Activated effector memory CD4-positive, alpha-beta T cell treated with Interleukin-2 at 50 U/mL for 16 hours (primary cell): ENCODE measurements around the gene CTNND2.

ENCODE experiments used
- DNase-seq: peaks from one replicate; pipeline ENCODE4 v3.0.0-alpha.2; 2020

CTNND2 gene

DNA sequence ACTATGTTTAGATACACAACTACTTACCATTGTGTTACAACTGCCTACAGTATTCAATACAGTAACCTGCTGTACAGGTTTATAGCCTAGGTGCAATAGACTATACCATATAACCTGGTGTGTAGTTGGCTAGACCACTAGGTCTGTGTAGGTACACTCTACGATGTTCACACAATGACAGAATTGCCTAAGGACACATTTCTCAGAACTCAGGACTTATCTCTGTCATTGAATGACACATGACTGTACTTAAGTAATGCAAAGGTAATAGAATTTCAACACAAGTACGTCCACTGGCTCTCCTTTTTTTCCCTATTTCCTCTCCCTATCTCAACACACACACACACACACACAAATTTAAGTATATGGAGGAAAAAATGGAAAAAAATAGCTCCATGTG is 385.6 kb downstream of the CTNND2 start:
- DNase-seq: no peak

DNA sequence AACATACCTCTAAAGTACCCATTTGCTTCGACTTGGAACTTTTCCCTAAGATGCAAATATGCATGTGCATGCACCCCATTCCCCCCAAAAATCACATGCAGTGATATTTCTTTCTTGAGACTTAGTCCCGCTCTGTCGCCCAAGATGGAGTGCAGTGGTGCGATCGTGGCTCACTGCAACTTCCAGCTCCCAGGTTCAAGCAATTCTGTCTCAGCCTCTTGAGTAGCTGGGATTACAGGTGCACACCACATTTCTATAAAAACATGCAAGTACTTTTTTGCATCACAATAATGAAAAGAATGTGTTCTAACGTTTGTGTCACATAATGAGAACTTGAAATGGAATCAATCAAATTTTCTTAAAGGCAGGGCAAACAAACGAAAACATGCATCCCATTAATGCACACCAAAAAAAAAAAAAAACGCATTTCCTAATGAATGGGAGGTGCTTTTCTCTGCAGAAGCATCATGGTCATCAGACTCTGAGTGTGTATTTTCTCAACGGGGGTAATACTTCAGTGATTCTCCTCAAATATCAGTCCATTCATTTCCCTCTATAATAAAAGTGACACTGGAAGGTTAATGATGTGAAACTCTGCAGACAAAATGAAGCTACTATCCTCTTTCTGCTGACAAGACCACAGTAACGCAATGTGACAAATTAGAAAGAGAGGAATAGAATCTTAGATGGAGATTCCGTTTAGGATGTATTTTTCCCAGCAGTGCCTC is 389.4 kb downstream of the CTNND2 start:
- DNase-seq: no peak

DNA sequence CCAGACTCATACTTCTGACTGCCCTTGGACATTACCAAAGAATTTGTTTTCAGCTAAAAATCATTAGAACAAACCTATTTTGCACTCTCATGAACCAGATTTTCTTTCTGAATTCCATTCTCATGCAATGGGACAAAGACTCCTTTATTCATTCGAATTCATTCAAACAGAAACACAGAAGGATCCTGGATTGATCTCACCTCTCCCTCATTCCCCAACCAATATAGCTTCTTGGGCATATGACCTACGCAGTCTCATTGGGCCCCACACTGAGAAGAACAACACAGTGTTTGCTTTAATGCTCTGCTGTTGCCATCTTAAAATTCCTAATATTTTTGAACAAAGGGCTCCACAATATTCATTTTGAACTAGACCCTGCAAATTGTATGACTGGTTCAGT is 392.4 kb downstream of the CTNND2 start:
- no peak for DNase-seq

DNA sequence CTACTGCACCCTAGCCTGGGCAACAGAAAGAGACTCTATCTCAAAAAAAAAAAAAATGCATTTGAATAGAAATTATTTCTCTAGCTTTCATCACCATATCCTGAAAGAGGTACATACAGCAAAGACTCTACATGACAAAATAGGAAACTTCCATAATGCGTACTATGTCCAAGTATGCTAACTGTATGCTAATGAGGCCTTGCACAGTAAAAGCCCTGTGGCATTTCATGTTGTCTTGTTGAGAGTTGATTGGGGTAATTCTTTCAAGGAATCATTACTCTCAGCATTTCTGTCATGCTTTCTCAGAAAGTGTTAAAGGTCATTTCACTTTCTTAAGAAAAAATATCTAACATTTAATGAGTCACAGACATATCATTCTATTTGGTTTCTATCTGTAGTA is 393.4 kb downstream of the CTNND2 start:
- no peak for DNase-seq

DNA sequence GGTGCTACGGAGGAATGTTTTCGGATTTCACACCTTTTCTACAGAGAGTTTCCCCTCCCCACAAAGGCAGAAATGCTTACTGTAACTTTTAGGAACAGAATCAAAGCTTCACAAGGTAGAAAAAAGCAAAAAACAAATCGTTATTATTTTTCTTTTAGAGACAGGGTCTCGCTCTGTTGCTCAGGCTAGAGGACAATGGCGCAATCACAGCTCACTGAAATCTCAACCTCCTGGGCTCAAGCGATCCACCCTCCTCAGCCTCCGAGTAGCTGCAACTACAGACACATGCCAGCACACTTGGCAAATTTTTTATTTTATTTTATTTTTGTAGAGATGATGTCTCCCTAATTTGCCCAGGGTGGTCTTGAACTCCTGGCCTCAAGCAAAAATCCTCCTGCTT is 394.5 kb downstream of the CTNND2 start:
- no peak for DNase-seq

DNA sequence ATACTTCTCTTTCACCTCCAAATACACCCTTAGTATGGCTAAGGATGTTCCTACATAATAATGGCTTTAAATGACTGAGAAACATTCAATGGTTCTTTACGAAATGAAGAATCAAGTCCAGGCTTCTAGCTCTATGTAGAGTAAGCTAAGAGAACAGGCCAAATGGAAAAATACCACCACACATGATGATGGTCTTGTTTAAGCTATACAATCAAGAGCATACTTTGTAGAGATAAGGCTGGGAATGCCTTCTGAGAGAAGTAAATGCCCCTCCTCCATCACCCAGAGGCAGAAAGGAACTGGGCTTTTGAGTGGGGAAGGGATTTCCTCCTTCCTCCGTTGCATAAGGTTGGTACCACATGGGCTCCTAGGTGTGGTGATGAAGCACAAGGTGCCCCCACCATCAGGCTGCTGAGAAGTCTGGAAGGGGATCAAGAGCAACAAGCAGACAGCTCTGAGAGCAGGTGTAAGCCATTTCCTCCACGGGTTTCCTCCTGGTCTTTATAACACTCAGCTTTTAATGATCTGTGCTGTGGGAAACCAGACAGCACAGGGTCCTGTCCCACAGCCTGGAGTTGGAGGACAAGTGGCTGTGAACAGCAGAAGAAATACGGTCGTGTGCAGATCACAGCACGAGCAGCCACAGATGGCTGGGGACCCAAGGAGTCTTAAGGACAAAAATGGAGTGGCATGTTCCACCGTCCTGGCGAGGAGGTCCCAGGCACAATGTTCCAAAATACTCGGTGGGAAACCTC is 396.9 kb downstream of the CTNND2 start:
- no peak for DNase-seq

DNA sequence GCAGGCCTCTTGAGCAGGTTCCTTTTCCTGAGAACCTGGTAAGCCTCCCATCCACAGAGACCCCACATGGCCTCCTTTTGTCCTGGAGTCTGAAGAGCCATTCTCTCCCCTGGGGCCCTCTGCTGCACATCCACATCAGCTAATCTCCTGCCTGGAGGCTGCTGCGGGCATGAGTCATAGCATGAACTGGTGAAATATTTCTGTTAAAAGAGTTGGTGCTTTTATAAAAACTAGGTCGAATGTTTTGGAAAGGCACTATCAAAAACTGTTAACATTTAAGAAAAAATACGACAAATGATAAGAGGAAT is 399.4 kb downstream of the CTNND2 start:
- DNase-seq: no peak

DNA sequence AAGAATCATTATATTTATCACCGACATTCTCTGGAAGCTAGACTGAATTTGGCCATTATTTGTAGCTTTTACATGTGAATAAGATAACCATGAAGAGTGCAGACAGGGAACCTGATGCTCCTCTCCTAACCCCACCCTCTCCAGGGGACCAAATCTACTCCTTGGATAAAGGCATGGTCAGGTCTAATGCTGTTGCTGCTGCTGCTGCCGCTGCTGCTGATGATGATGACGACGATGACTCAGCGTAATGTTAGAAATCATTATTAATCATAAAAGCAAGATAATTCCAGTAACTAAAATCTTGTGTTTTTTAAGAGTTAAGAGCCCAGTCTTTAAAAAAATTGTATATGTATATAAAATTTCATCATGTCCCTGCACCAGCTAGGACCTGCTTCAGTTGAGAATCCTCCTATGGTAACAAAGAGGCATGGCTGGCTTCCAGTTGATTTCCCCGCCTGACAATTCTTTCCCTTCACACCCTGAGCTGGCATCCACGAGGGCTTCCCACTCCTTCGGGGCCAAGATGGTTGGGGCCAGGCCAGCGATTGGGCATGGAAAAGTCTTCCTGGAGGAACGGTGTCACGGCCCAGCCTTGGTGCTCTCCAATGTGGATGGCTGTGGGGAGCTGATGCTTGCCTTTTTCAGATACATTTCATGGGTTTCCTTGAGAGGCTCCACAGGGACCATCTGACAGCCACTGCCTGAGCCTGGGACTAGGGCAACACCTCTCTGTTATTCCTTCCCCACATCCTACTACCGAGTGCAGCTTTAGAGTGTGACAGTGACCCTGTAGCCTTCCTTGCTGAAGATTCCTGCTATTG is 400.0 kb downstream of the CTNND2 start:
- no peak for DNase-seq

DNA sequence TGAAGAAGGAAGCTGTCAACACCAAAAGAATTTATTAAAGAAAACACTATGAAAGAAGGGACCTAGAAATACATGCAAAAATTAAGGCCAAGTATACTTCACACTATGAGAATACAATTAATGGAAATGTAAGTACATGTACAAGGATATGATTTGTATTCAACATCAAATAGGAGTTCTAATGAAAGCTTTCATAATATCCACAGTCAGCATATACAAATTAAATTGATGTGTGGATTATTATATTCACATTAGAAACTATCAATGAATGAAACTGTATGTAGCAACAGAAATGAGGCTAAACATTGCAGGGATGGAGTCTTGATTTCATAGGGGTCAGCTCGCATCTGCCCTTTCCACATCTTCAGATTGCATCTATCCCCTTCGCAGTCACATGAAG is 401.5 kb downstream of the CTNND2 start:
- DNase-seq: no peak

DNA sequence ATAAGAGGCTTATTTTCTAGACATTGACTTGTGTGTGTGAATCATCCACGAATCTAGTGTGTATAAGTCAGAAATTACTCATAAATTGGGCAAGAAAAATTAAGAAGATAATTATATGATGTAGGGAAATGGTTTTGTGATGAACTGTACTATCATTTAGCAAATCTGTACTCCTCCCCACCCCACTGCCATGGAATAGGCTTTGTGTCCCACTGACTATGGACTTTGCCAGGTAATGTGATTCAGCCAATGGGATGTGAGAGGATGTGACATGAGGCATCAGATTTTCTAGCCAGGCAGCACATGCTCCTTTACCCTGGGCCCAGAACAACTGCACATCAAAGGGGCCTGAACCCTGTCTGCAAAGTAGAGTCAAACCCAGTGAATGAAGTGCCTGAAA is 406.6 kb downstream of the CTNND2 start:
- DNase-seq: no peak

DNA sequence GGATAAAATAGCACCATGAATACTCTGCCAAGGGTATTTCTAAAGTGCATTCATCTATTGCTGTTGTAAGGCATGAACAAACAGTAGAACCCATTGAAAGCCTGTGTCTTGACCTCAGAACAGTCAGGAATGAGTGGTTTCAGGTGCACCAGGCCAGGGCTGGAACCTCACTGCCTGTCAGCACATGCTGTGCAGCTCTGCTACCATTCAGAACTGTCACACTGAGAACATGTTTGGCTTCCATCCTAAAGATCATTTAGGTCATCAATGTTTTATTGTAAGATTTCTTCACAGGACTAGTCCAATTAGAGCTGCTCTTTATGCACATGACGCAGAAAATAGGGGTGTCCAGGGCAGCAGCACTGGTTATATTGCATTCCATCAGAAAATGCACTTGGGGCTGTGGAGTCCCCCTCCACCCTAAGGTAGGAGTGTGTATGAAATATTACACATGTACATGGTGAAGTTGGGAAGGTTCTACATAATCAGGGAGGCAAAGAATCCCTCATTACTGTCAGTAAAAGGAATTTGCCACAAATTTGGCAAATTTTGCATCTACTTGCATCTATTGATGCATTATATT is 408.0 kb downstream of the CTNND2 start:
- no peak for DNase-seq

DNA sequence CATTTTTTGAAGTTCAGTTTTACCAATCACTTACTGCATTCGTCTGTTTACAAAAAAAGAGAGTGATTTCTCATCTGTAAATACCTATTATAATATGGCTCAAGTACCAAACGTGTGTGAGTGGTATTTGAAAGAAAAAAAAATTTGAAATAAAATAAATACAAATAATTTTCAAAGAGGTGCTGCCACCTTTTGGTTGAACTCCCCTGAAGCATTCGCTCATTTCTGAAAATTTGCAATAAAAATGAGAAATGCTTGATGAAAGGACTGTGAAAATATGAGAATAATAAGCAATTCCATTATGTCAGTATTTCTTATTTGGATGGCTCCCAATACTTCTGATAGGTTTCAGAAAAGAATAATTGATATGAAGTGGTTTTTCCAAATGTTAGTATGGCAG is 409.9 kb downstream of the CTNND2 start:
- DNase-seq: no peak

DNA sequence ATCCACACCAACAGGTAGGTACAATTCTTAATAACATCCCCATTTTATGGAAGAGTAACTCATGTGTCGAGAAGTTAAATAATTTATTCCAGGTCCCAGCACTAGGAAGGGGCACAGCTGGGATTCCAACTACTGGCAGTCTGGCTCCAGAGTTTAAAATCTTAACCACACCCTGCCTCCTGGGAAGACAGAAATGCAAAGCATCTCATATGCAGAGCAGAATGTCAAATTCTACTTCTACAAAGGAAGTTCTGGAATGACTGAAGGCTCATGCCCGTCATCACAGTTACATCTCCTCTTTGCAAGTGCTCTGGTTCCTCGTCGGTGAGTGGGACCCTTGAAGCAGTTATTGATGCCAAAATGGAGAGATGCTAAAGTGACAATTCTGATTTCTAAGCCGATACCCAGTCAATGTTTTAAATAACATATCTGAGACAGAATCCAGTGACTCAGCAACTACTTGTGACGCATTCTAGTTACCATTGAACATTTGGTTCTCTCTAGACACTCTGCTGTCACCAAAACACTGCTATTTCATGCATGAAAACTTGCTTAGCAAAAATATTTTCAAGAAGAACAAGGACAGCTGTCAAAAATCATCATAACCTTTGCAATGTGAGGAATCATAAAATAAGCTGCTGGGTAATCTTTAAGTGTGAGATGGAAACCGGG is 412.7 kb downstream of the CTNND2 start:
- DNase-seq: no peak

DNA sequence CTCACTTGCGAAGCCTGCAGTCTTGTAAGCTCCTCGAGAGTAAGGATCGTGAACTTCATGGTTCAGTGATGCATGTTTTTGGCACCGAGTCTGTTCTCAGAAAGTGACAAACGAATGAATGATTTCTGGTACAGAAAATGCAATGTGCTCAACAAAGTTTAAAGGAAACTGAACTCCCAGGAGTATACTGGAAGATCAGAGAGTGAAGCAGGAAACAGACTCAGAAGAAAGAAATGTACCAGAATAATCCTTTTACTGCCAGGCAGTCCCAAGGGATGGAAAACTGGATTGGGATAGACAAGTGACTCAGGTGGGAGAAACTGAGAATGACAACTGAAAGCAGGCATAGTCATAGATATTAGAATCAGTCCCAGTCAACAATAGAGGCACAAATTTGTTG is 420.6 kb downstream of the CTNND2 start:
- no peak for DNase-seq

DNA sequence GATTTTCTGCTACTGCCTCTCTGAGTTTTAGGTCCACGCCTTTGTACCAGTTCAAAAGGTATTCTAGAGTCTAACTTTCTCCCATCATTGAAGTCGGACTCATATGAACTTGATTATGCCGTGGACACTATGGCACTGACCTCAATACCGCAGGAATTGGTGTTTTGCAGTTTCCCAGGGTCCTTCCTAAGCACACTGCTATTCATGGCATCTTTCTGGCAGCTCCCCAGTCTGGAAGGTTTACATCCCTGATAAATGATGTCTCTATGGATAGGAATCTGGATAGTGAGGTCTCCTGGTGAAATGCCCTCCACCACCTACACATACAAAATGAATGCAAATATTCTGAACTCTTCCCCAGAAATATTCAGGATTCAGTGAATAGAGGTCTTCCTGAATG is 422.2 kb downstream of the CTNND2 start:
- DNase-seq: no peak

DNA sequence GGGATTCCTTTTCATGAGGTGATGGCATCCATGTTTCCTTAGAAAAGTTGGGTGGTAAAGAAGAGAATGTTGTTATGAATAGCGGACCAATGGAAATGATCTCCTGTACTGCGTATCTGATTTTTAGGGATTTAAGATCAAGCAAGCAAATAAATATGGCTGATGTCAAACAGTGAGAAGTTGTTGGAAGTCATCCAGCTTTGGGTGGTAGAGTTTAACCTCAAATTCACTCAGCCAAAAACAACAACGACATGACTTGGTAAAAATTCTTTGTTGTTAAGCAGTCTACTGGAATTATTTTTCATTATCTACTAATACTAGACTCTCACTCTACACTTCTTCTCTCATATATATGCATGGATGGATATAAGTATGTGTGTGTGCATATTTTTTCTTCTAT is 426.5 kb downstream of the CTNND2 start:
- no peak for DNase-seq

DNA sequence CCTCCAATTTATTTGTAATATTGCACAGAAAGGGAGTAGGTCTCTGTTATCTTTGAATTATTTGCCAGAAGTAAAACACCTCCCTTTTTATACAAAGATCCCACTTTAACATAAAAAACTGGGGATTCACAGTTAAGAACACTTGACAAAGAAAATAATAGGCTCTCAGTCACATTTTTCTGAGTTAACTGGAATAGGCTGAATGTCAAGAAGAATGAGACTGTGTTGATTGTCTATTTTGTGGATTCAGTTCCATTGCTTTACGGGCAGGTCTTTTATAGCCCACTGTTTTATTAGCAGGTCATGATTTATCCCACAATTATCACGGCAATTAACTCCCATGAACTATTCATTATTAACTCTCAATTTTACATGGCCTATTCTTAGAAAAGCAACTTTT is 427.4 kb downstream of the CTNND2 start:
- DNase-seq: no peak

DNA sequence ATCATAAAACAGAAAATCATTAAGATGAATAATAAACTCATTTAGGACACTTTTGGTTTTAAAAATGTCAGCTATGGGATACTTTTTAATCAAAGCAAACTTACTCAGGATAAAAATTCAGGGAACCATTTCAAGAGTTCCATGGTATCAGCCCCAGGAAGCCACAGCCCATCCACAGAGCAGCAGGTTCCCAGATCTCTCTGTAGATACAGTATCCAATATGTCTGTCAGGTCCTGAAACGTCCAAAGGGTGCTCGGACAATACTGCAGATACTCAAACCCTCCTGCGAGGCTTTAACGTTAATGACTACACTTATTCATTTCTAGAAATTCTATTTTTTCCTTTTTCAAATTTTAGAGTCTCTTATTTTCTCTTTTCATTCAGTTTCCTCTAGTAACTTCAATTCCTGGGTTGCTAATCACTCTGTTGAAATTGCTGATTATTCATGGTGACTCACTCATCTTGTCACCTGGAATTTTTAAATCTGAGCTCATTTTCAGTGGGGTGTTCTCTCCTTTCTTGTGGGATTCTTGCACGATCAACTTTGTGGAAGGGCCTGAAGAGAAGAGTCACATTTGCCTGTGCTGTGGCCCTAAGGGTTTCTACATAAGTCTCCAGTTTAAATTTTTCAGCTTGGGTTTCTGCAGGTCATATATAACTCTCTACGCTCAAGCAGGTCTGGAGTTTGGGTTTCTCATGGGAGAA is 435.8 kb downstream of the CTNND2 start:
- no peak for DNase-seq

DNA sequence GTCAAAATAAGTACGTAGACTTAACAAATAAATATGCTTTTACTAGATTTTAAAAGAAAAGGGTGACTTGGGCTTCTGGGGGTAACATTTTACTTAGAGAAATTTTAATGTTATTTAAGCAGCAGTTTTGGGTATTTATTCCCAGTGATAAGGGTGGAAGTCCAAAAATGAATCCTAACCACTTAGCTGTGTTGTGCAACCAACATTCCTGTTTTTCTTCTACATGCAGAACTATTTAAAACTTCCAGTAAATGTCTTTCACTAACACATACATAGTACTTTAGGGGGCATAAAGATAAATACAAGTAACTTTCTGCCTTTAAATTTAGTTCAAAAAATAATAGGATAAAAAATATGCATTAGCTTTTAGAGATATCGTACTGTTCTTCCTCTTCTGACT is 436.7 kb downstream of the CTNND2 start:
- DNase-seq: no peak

DNA sequence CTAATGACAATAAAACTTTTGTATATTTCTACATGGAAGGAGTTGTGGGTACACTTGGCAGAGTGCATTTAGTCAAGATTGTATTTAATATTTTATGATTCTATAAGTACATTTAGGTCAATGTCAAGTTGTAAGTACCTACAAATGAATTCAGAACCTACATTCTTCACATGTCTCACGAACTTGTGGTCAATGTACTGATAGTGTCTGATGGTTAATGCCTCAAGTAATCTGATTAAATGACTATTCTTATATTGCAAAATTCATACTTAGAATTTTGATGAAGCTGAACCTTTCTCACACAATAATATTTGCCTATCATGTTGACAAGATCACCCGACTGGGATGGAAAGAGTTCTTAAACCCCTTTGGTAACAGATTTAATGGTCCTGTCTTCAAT is 444.5 kb downstream of the CTNND2 start:
- no peak for DNase-seq

DNA sequence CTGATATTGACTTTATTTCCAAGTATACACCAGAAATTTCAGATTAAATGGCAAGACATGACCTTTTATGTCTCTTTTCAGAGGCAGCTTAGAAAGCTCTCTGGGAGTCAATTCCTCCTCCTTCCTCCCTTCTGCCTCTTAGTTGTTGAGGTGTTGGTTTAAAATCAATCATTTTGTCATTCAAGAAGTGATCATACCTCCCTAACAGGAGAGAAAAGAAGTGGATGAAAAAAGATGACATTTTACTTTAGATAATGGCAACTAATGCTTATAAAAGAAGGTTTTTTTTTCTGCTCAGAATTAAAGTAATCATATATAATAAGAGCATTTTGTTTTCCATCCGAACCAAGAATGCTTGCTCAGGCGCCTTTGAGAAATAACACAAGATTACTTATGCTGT is 448.7 kb downstream of the CTNND2 start:
- DNase-seq: no peak

DNA sequence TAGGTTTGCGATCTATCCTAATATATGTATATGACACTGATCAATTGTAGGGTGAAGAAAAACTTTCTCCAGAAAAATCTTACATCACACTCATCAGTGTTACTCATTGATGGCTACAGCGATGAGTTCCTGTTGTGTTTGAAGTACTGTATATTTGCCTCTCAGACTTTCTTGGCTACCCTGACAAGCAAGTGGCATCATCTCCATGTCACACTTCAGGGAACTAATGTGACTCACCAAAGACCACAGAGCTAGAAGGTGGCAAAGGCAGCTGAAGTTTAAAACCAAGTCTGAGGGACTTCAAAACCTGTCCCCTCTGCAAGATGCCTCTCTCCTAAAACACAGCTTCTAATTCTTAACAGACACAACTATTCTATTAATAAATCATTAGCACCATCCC is 451.4 kb downstream of the CTNND2 start:
- DNase-seq: no peak

DNA sequence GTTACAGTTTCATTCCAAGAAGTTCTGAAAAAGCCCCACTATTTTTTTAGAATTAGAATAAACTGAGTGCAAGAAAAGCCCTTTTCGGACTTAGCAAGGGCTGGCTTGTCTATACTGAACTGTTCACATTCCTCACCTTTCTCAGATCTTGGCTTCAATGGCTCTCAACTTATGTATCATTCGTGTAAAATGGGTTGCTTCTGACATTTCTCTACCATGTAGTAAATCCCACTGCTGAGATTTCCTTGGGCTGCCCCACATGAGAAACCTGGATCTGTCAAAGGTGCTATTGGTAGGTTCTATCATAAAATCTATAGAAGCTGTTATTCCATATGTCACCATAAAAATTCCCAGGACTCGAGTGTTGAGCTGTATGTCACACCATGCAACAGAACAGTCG is 454.3 kb downstream of the CTNND2 start:
- DNase-seq: no peak
